Measurements from ENCODE around the gene P3H1. TPM values are rescaled to one million over a fixed set of nuclear protein-coding genes. Genes with fewer than 3 reads are reported as not detected.

Gene P3H1
- total and polyA plus RNA-seq, 2 experiments from 2014 or later = 51.1 to 75.1 TPM

DNA sequence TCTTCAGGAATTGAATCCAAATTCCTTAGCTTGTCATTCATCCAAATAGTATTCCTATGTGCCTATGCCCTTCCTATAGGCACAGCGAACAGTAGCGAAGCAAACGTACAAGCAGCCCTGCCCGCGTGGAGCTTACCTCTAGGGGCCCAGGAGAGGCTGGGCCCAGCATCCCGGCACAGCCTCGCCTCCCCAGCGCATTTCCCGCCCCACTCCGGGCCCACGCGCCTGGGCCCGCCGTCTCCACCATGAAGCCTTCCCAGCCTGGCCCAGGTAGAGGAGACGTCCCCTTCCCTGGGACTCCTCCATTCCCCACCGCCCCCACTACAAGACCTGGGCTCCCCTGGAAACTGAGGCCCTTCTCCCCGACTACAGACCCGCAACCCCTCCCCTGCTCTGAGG lies 17.7 kb upstream of the P3H1 start:
- peaks cover 6% of the 10 kb centered on the region; the same call in 1 of the 2 replicates for H3K27me3 ChIP-seq (ENCODE audit: insufficient read depth)
- H3K4me3 ChIP-seq = peak overlapping the region; percentile 47
- no peaks in the 10 kb centered on the region for H3K9me2 ChIP-seq (ENCODE audit: insufficient read depth)
- no peak overlapping the region for H3K27ac ChIP-seq (ENCODE audit: low read depth)
- no peak for TF ChIP-seq ETS1 (IDR thresholded peaks at IDR 0.05)
- TF ChIP-seq JUNB (IDR thresholded peaks at IDR 0.05; ENCODE audit: unreplicated experiment) = no peak
- TF ChIP-seq, protein P1, sequence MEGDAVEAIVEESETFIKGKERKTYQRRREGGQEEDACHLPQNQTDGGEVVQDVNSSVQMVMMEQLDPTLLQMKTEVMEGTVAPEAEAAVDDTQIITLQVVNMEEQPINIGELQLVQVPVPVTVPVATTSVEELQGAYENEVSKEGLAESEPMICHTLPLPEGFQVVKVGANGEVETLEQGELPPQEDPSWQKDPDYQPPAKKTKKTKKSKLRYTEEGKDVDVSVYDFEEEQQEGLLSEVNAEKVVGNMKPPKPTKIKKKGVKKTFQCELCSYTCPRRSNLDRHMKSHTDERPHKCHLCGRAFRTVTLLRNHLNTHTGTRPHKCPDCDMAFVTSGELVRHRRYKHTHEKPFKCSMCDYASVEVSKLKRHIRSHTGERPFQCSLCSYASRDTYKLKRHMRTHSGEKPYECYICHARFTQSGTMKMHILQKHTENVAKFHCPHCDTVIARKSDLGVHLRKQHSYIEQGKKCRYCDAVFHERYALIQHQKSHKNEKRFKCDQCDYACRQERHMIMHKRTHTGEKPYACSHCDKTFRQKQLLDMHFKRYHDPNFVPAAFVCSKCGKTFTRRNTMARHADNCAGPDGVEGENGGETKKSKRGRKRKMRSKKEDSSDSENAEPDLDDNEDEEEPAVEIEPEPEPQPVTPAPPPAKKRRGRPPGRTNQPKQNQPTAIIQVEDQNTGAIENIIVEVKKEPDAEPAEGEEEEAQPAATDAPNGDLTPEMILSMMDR (conservative IDR thresholded peaks at IDR 0.05; ENCODE audit: low read depth in 2 of 2) = no peak
- TF ChIP-seq POLR2AphosphoS5 (IDR thresholded peaks at IDR 0.05; ENCODE audit: low read depth) = no peak
- TF ChIP-seq ZNF462 (CRISPR knock-in tag; IDR thresholded peaks at IDR 0.05) = no peak
- no peak for TF ChIP-seq NANOG (IDR thresholded peaks at IDR 0.05; ENCODE audit: borderline replicate concordance)
- no peak for TF ChIP-seq ZNF114 (CRISPR knock-in tag; IDR thresholded peaks at IDR 0.05)
- TF ChIP-seq EZH2phosphoT487 (IDR thresholded peaks at IDR 0.05; ENCODE audit: unreplicated experiment) = no peak
- TF ChIP-seq STAT1 (IDR thresholded peaks at IDR 0.05; ENCODE audit: unreplicated experiment) = no peak
- no peak for TF ChIP-seq EZH2 (IDR thresholded peaks at IDR 0.05; ENCODE audit: low read depth, unreplicated experiment)
- peak; percentile 36 for DNase-seq (ENCODE audit: low spot score)
- peaks cover 5% of the 10 kb centered on the region; the same call in 1 of the 2 replicates for H3K4me1 ChIP-seq (ENCODE audit: insufficient read depth)
- peak overlapping the region; percentile 32; the same call in 1 of the 2 replicates for H2AFZ ChIP-seq
- no peaks in the 10 kb centered on the region; the same call in 1 of the 2 replicates for H3K36me3 ChIP-seq (ENCODE audit: insufficient read depth)
- Mint-ChIP-seq H3K36me3 (ENCODE audit: low read depth) (peaks cover 16% of the 10 kb centered on the region), H3K9me3 (no peaks in the 10 kb centered on the region), H3K4me3 (no peak overlapping the region), H3K4me1 (peaks cover 11% of the 10 kb centered on the region), H3K27me3 (ENCODE audit: insufficient read depth, low read depth, poor library complexity) (peaks cover 4% of the 10 kb centered on the region), H3K27ac (no peak overlapping the region)
- H3F3A ChIP-seq (replicated peaks; ENCODE audit: low read depth) = 0 out of 2 replicates have a peak, but pooled peaks cover 15% of the 10 kb centered on the region
- H4K20me1 ChIP-seq (replicated peaks; ENCODE audit: insufficient read depth) = 0 out of 2 replicates have a peak, but pooled peaks cover 4% of the 10 kb centered on the region
- H3K4me2 ChIP-seq = peak overlapping the region; percentile 67
- no peaks in the 10 kb centered on the region for H3K79me2 ChIP-seq (replicated peaks; ENCODE audit: insufficient read depth)
- peak; percentile 65 for ATAC-seq
